ENCODE measurements around the gene NCAPH2.

NCAPH2 gene

GRCh38 chr22:50550395-50550794, 42.4 kb downstream of the NCAPH2 start:
- no peak for DNase-seq

- DNase-seq = no peak
These were observed 43.2 kb downstream of the NCAPH2 start for GRCh38 chr22:50551160-50551752.

GRCh38 chr22:50553310-50553709, 45.3 kb downstream of the NCAPH2 start:
- DNase-seq = no peak

- DNase-seq = no peak
These were observed 48.7 kb downstream of the NCAPH2 start for GRCh38 chr22:50556703-50557102.

- DNase-seq = no peak
These were observed 52.0 kb downstream of the NCAPH2 start for GRCh38 chr22:50560034-50560433.

- DNase-seq = no peak
These were observed 53.7 kb downstream of the NCAPH2 start for GRCh38 chr22:50561401-50562358.

GRCh38 chr22:50562523-50563412, 54.7 kb downstream of the NCAPH2 start, which contains the start of gene SYCE3:
Gene SYCE3, minus strand, starts transcription at chr22:50562919. Its CDS starts 6,514 bp downstream, at chr22:50556405.
- DNase-seq = peak; percentile 89

- DNase-seq = peak; percentile 45
These were observed 55.6 kb downstream of the NCAPH2 start for GRCh38 chr22:50563413-50564160.

GRCh38 chr22:50564289-50564688, 56.3 kb downstream of the NCAPH2 start:
- DNase-seq = no peak

GRCh38 chr22:50567721-50568252, 59.8 kb downstream of the NCAPH2 start:
- DNase-seq = no peak

GRCh38 chr22:50568626-50569025, 60.6 kb downstream of the NCAPH2 start:
- no peak for DNase-seq

GRCh38 chr22:50569041-50569459, 61.0 kb downstream of the NCAPH2 start:
- no peak for DNase-seq

GRCh38 chr22:50569896-50570535, 62.0 kb downstream of the NCAPH2 start:
- DNase-seq = no peak

GRCh38 chr22:50570861-50571260, 62.8 kb downstream of the NCAPH2 start:
- DNase-seq = no peak

- DNase-seq = no peak
These were observed 63.5 kb downstream of the NCAPH2 start for GRCh38 chr22:50571264-50572175.

GRCh38 chr22:50572965-50573364, 64.9 kb downstream of the NCAPH2 start:
- no peak for DNase-seq

- DNase-seq = no peak
These were observed 65.7 kb downstream of the NCAPH2 start for GRCh38 chr22:50573491-50574382.

- no peak for DNase-seq
These were observed 66.3 kb downstream of the NCAPH2 start for GRCh38 chr22:50574383-50574755.

Data from NCI-H748 treated with DMSO at 0.1 percent for 48 hours (cell line).